GM19240 (cell line): ENCODE measurements around the gene DPY19L2.
"Not testable (repeated sequence)": the region's sequence is repeated elsewhere in the genome, so short reads cannot be mapped to it uniquely, and the experiment has no call there.

Experiments
- DNase-seq: peaks from one replicate; pipeline ENCODE4 v3.0.0; 2011; ENCODE audit warnings: low spot score; ENCODE audit not compliant: insufficient read length

DPY19L2 gene

GRCh38 chr12:63663005-63663404 lies 5.3 kb downstream of the DPY19L2 start:
- DNase-seq: not testable (repeated sequence)

GRCh38 chr12:63658501-63658900 lies 9.8 kb downstream of the DPY19L2 start:
- DNase-seq: not testable (repeated sequence)

- DNase-seq: not testable (repeated sequence)
Measured at GRCh38 chr12:63656407-63656806, 11.9 kb downstream of the DPY19L2 start.

- not testable (repeated sequence) for DNase-seq
Measured at GRCh38 chr12:63655543-63656257, 12.6 kb downstream of the DPY19L2 start.

DNA sequence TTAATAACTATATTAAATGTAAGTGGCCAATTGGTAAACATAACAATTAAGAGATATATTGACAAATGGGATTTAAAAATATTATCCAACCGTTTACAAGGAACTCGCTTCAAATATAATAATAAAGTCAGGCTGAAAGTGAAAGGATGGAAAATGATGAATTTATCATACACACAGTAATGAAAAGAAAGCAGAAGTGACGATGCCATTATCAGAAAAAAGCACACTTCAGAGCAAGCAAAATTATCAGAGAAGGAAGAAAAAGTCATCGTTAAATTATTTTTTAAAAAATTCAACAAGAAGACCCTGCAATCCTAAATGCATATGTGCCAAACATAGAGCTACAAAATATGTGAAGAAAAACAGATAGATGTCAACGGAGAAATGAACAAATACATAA lies 13.8 kb downstream of the DPY19L2 start:
- not testable (repeated sequence) for DNase-seq

DNA sequence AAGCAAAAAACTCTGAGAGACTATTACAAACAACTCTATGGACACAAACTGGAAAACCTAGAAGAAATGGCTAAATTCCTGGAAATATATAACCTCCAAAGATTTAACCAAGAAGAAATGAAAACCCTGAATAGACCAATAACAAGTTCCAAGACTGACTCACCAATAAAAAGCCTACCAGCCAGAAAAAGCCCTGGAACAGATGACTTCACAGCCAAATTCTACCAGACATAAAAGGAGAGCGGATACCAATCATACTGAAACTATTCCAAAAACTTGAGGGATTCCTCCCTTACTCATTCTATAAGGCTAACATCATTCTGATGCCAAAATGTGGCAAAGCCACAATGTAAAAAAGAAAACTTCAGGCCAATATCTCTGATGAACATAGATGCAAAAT lies 18.8 kb downstream of the DPY19L2 start:
- not testable (repeated sequence) for DNase-seq

DNA sequence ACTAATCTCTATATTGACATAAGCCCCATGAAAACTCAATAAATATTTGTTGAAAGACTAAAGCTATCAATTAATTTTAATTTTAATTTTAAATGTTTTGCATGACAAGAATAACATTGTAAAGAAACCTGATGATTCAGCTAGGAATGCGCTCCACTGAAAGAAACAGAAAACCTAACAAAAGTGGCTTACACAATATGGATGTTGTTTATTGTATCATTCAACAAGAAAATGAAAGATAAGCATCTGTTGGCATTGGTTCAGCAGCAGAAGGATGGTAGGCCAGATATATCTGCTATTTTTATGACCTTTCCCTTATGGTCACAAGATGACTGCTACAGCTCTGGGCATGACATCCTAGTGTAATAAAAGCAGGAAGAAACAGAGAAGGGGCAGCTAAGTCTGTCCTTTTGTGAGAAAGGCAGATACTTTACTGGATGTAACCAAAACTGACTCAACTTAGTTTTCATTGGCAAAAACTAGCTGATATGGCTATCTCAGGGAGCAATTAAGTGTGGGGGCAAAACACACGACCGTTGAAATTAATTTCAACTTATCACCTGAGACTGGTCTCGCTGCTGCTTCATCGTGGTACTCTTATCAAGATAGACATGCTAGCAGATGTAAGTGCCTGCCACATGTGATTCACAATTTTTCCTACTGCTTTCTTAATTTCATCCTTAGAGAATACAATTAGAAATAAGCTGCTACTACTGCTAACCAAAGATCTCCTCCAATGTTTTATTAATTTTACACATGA lies 24.7 kb downstream of the DPY19L2 start:
- not testable (repeated sequence) for DNase-seq

DNA sequence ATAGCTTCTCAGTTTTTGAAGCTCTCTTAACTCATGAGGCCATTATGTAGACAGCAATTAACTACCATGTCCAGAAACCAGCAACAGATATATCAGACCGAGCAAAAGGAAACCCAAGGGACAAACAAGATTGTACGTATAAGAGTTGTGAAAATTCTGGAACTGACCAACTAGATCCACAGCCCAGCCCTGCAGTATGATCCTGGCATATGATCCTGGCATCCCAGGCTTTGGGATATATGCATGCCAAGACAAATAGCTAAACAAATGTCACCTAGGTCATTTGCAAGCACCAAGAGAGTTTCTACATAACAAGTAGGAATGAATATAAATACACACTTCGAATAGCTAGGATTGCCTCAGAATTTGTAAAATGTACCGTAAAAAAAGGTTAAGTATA lies 44.0 kb downstream of the DPY19L2 start:
- not testable (repeated sequence) for DNase-seq

DNA sequence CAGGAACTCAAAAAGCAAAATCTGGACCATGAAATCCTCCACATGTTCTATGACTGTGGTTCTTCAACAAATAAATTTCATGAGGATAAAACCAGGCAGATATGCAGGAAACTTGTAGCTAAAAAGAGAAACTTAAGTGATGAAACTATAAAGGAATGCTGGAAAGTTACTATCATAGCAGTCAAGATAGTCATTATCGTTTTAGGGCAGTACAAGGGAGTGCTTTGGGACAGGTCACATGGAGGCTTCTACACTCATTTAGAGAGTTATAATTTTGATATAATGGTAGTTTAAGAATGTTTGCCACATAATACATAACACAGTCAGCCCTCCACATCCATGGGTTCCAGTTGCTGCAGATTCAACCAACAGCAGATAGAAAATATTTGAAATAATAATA lies 52.7 kb downstream of the DPY19L2 start:
- not testable (repeated sequence) for DNase-seq

DNA sequence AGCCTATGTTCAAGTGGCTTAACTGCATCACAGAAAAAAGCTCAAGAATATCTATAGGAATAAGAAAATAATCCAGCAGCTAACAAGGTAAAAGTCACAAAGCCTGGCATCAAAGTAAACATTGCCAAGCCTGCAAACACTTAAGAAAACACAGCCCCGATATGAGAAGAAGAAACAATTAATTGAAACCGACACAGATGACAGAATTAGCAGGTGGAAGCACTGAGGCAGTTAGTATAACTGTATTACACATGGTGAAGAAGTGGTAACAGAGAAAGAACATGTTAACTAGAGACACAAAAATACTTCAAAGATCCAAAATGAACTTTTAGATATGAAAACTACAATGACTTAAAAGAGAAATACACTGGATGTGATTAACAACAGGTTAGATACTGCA lies 57.0 kb downstream of the DPY19L2 start:
- not testable (repeated sequence) for DNase-seq

DNA sequence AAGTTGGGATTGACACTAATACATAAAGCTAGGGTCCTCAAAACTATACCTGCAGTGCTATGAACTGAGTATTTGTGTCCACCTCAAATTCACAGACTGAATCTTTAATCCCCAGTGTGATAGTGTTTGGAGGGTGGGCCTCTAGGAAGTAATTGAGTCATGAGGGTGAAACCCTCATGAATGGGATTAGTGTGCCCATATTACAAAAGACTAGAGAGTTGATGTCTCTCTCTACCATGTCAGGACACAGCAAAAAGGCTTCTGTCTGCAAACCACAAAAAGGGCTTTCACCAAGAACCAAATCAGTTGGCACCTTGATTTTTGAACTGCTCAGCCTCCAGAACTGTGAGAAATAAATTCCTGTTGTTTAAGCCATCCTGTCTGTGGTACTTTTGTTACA lies 59.0 kb downstream of the DPY19L2 start:
- DNase-seq: not testable (repeated sequence)

GRCh38 chr12:63604985-63605384 lies 63.3 kb downstream of the DPY19L2 start:
- not testable (repeated sequence) for DNase-seq

DNA sequence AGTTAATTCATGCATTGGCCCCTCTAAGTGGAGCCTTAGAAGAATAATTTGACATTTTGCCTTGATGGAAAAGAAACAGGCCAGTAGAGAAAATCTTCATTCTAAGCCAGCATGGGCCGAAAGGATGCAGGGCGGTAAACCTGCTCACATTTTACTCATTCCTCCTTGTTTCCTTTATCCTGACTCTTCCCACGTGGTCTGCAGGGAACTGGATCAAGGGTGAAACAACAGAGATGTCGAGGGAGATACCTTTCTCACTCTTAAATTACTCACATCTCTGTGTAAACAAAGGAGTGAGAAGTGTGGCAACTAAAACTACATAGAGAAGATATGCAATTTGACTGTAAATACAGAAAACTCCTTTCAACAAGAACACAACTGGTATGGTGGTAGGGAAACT lies 73.5 kb downstream of the DPY19L2 start:
- not testable (repeated sequence) for DNase-seq

DNA sequence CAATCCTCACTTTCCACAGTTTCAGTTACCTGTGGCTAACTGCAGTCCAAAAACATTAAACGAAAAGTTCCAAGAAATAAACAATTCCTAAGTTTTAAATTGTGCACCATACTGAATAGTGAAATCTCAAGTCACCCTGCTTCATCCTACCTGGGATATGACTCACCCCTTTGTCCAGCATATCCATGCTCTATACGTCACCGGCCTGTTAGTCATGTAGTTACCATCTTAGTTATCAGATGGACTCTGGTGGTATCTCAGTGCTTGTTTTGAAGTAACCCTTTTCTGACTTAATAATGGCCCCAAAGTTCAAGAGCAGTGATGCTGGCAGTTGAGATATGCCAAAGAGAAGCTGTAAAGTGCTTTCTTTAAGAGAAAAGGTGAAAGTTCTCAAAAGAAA lies 83.9 kb downstream of the DPY19L2 start:
- DNase-seq: not testable (repeated sequence)

DNA sequence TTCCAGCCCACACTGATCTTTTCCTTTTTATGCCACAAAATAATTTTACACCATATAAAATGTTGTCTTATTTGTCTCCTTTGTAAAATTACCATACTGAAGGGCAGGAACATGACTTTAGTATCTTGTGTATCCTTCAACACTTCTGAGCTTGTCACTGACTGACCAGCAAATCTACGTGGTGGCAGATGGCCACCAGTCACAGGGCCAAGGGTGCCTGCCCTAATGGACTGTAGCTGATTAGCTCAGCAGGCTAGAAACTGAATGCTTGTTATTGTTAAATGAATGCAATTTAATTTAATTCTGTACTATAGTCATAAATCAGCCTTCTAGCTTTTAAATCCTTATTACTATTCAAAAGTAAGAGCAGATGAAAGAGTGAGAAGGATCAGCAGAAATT lies 85.0 kb downstream of the DPY19L2 start:
- DNase-seq: not testable (repeated sequence)

- not testable (repeated sequence) for DNase-seq
Measured at GRCh38 chr12:63577631-63578030, 90.7 kb downstream of the DPY19L2 start.

DNA sequence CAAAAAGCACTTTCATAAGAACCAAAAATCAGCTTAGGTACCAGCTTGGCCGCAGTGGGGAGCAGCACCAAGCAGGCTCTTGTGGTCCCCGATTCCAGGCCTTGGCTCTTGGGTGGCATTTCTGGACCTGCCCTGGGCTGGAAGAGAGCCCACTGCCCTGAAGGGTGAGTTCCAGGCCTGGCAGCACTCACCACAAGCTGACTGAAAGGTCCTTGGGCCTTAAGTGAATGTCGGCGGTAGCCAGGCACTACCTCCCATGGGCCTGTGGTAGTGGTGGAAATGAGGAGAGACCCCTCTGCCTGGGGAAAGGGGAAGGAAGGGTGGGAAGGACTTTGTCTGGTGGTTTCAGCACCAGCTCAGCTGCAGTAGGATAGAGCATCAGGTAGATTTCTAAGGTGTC lies 96.3 kb downstream of the DPY19L2 start:
- DNase-seq: not testable (repeated sequence)

DNA sequence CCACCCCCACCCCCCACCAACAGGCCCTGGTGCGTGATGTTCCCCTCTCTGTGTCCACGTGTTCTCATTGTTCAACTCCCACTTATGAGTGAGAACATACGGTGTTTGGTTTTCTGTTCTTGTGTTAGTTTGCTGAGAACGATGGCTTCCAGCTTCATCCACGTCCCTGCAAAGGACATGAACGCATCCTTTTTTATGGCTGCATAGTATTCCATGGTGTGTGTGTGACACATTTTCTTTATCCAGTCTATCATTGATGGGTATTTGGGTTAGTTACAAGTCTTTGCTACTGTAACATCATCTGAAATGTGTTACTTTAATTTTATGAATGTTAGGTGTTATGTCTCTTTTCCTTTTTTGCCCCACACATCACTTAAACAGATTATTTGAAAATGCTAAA lies 109.8 kb downstream of the DPY19L2 start:
- DNase-seq: not testable (repeated sequence)

DNA sequence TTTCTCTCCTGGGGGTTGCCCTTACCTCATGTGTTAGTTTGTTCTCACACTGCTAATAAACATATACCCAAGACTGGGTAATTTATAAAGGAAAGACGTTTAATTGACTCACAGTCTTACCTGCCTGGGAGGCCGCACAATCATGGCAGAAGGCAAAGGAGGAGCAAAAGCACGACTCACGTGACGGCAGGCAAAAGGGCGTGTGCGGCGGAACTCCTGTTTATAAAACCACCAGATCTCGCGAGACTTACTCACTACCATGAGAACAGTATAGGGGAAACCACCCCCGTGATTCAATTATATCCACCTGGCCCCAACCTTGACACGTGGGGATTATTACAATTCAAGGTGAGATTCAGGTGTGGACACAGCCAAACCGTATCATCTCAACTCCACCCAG lies 116.9 kb downstream of the DPY19L2 start:
- DNase-seq: not testable (repeated sequence)

DNA sequence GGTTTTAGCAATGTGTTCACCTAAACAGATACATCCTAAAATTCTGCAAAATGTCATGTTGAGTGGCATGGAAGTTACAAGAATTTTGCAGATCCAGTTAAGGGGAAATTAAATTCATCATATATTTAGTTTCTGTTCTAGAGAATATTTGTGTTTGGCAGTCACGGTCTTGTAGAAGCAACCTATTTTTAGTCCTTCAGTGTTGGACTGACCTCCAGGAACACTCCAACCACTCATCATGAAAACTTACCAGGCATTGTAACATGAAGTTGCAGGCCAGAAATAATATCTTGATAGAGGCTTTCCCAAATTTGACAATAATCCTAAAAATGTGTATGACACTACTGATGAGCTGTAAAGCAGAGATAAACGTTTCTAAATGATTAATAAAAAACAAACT lies 119.3 kb downstream of the DPY19L2 start:
- DNase-seq: not testable (repeated sequence)

GRCh38 chr12:63545298-63545916 lies 122.9 kb downstream of the DPY19L2 start:
- DNase-seq: not testable (repeated sequence)

DNA sequence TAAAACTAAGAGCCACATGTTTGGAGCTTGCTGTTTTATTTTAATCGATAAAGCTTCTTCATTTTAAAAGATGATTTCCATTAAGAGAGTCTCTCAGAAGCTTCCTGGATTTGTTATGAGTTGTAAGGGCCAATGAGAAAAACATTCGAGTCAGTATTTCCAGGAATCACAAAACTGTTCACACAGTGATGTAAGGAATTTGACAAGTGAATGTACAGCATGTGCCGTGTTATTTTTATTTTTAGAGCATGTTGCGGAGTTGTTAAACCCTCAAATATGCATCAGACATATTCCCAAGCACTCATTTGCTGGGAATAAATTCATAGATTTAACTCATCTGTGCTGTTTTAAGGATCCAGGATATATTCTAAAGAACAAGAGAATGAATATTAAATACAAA lies 129.6 kb downstream of the DPY19L2 start:
- not testable (repeated sequence) for DNase-seq
